RWPE1 (cell line): ENCODE results near the gene ZBTB7A.

ENCODE experiments used
- CTCF ChIA-PET: fragments of 350-600 bp; sonication (Branson Sonifier 250); formaldehyde crosslinking; extraction: SDS; loops from one replicate; lab custom pipeline; 2021; lab: Yijun Ruan, JAX
- POLR2A ChIA-PET: fragments of 400-600 bp; formaldehyde crosslinking; extraction: SDS; loops from one replicate; lab custom pipeline; 2020; ENCODE audit warnings: antibody characterized with exemption; ENCODE audit not compliant: low non-redundant PET; lab: Yijun Ruan, JAX
- DNase-seq: peaks from one replicate; pipeline ENCODE4 v3.0.0; 2012; ENCODE audit warnings: low spot score
- H3K27ac ChIP-seq: fragments of 450-650 bp; 2 replicates; pipeline ENCODE4 v1.5.1; 2017
- TF ChIP-seq, protein P1 (sequence below): fragments of 450-650 bp; conservative IDR thresholded peaks from 2 replicates; pipeline ENCODE4 v1.5.1; 2017; ENCODE audit warnings: low read depth, mild to moderate bottlenecking

ZBTB7A gene

DNA sequence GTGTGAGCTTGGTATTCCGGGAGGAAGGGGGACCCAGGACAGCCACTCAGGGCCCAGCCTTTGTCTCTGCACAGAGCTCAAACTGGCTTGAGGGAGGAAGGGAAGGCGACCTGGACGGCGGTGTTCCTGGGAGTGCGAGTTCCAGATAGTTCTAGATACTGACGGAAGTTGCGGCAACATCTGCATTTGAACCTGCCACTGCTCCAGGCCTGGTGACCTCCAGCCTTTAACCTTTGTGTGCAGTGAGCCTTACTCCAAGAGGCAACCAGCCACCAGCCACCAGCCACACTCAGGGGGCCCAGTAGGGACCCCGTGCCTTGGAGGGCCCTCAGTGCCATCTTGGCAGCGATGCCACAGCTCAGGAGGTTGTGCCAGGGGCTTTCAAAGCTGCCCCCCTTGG, 15.5 kb upstream of the ZBTB7A start:
- peak overlapping the region; percentile 5; the same call in 1 of the 2 replicates for H3K27ac ChIP-seq
- TF ChIP-seq, protein P1, sequence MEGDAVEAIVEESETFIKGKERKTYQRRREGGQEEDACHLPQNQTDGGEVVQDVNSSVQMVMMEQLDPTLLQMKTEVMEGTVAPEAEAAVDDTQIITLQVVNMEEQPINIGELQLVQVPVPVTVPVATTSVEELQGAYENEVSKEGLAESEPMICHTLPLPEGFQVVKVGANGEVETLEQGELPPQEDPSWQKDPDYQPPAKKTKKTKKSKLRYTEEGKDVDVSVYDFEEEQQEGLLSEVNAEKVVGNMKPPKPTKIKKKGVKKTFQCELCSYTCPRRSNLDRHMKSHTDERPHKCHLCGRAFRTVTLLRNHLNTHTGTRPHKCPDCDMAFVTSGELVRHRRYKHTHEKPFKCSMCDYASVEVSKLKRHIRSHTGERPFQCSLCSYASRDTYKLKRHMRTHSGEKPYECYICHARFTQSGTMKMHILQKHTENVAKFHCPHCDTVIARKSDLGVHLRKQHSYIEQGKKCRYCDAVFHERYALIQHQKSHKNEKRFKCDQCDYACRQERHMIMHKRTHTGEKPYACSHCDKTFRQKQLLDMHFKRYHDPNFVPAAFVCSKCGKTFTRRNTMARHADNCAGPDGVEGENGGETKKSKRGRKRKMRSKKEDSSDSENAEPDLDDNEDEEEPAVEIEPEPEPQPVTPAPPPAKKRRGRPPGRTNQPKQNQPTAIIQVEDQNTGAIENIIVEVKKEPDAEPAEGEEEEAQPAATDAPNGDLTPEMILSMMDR = no peak
- POLR2A ChIA-PET = no interaction called here
- CTCF ChIA-PET = interaction anchor here (0.5 kb wide), 1 partner anchor 125 kb away, joined by 3 read pairs; no protein-coding TSS in a partner anchor
- DNase-seq = no peak

DNA sequence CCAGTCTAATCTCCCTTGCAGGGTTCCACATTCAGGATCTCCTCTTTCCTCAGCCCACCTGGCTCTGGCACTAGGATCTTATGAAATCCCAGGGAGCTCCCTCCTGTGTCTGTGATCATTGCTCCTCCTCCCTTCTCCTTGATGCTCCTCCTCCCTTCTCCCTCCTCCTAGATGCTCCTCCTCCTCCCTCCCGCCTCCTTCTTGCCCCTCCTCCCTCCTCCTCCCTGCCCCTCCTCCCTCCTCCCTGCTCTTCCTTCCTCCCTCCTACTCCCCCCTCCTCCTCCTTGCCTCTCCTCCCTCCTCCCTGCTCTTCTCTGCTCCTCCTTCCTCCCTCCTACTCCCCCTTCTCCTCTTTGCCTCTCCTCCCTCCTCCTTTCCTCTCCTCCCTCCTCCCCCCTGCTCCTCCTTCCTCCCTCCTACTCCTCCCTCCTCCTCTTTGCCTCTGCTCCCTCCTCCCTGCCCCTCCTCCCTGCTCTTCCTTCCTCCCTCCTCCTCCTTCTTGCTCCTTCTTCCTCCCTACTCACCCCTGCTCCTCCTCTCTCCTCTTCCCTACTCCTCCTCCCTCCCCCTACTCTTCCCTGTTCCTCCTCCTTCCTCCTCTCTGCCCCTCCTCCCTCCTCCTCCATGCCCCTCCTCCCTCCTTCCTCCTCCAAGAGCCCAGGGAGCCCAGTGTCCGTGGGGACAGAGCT, 14.9 kb upstream of the ZBTB7A start:
- DNase-seq = no peak
- ChIA-PET POLR2A (no interaction called here), CTCF (interaction anchor here (0.5 kb wide), 1 partner anchor 125 kb away, joined by 3 read pairs; no protein-coding TSS in a partner anchor)
- TF ChIP-seq, protein P1 = no peak
- peak overlapping the region; percentile 5; the same call in 1 of the 2 replicates for H3K27ac ChIP-seq

DNA sequence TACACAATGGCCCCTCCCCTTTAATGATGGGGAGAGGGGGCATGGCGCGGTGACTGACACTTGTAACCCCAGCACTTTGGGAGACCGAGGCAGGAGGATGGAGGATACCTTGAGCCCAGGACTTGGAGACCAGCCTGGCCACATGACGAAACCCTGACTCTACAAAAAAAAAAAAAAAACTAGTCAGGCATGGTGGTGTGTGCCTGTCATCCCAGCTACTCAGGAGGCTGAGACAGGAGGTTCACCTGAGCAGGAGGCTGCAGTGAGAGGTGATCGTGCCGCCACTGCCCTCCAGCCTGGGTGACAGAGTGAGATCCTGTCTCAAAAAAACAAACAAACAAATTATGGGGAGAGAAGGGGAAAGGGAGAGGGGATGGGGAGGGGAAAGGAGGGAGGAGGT, 13.8 kb upstream of the ZBTB7A start:
- H3K27ac ChIP-seq = no peak overlapping the region
- ChIA-PET CTCF (interaction anchor here (1.2 kb wide), 1 partner anchor 60 kb away, joined by 3 read pairs; no protein-coding TSS in a partner anchor), POLR2A (no interaction called here)
- TF ChIP-seq, protein P1 = no peak
- DNase-seq = no peak

GRCh38 chr19:4077800-4078684, 11.3 kb upstream of the ZBTB7A start:
- POLR2A ChIA-PET = no interaction called here

DNA sequence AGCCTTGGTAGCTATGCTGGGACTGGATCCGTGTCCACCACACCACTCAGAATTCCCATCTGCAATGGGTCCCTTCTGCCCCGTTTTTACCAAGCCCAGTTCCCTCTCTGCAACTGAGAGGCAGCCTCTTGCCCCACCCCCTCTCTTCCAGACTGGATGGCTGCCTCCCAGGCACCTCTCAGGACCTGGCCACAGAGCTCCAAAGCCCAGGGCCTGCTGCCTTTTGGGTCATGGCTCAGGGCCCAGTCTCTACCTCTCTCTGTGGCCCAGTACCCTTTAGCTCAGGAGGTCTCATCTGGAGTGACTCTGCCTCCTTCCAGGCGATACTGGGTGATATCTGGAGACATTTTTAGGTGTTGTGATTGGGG, 10.3 kb upstream of the ZBTB7A start:
- DNase-seq = no peak
- TF ChIP-seq, protein P1 = no peak
- ChIA-PET CTCF (interaction anchor here (1.0 kb wide), 1 partner anchor 90 kb away, joined by 6 read pairs; no protein-coding TSS in a partner anchor), POLR2A (no interaction called here)
- peak overlapping the region; percentile 59 for H3K27ac ChIP-seq

More at GRCh38 chr19:4077800-4078684, 11.3 kb upstream of the ZBTB7A start:
- H3K27ac ChIP-seq = peak overlapping the region; percentile 59
- TF ChIP-seq, protein P1 = no peak
- CTCF ChIA-PET = interaction anchor here (0.6 to 1.0 kb wide), 3 partner anchors 15 to 1405 kb away, joined by 3 to 6 read pairs (median 5); no protein-coding TSS in a partner anchor
- no peak for DNase-seq

DNA sequence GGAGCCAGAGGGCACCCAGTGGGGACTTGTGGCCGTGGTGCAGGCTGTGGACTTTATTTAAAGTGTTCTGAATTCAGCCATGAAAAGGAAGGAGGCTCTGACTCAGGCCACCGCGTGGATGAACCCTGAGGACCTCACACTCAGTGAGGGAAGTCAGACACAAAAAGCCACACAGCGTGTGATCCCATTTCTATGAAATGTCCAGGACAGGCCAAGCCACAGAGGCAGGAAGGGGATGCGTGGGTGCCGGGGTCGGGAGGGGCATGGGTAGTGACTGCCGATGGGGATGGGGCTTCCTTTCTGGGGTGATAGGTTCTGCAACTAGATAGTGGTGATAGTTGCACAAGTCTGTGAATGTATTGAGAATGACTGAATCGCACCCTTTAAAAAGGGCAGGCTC, 8.7 kb upstream of the ZBTB7A start:
- CTCF ChIA-PET = no interaction called here
- TF ChIP-seq, protein P1 = no peak
- H3K27ac ChIP-seq = no peak overlapping the region; the same call in 1 of the 2 replicates
- POLR2A ChIA-PET = no interaction called here
- no peak for DNase-seq
